Stomach (tissue), 4 donors: ENCODE results near the gene NKIRAS1.

Experiments used
- EP300 ChIP-seq: sonication (generic); formaldehyde crosslinking; IDR thresholded peaks from one replicate; pipeline ENCODE4 v1.6.1; 2017; ENCODE audit warnings: antibody characterized with exemption
- TF ChIP-seq, protein P1 (sequence below), 7 experiments: fragments of 450-650 bp in 4 of 7; fragments of 200-600 bp in 3 of 7; sonication (generic) in 3 of 7; IDR thresholded peaks; one replicate each; pipeline ENCODE4 v1.5.1; 2016 to 2019; ENCODE audit warnings: antibody characterized with exemption in 7 of 7, control low read depth in 2 of 7, mild to moderate bottlenecking in 1 of 7

DNA sequence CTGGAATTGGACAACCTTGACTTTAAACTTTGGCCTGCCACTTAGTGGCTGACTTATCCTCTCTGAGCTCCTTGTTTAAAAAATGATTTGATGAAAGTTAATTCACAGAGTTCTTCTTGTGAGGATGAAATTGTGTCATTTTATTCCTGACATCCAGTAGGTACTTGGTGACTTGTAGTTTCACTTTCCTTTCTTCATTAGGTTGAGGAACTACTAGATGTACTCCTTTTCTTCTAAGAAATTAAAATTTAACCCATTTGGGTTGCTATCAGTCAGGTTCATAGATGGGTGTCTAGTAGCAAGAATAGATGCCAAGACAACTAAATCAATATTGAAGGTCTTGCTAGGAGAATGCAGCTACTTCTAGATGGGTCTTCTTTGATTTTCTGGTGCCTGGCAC, 33.5 kb upstream of the NKIRAS1 start:
- TF ChIP-seq, protein P1, sequence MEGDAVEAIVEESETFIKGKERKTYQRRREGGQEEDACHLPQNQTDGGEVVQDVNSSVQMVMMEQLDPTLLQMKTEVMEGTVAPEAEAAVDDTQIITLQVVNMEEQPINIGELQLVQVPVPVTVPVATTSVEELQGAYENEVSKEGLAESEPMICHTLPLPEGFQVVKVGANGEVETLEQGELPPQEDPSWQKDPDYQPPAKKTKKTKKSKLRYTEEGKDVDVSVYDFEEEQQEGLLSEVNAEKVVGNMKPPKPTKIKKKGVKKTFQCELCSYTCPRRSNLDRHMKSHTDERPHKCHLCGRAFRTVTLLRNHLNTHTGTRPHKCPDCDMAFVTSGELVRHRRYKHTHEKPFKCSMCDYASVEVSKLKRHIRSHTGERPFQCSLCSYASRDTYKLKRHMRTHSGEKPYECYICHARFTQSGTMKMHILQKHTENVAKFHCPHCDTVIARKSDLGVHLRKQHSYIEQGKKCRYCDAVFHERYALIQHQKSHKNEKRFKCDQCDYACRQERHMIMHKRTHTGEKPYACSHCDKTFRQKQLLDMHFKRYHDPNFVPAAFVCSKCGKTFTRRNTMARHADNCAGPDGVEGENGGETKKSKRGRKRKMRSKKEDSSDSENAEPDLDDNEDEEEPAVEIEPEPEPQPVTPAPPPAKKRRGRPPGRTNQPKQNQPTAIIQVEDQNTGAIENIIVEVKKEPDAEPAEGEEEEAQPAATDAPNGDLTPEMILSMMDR (IDR thresholded peaks at IDR 0.05), result no peak
- no peak for TF ChIP-seq EP300
